Stimulated activated CD4-positive, alpha-beta T cell treated with anti-CD3 and anti-CD28 coated beads, Interleukin-1b, Interleukin-23, amount 100 ng/mL, for 4 hours (primary cell): ENCODE measurements around the gene CEP192.
"Not testable (repeated sequence)": the region's sequence is repeated elsewhere in the genome, so short reads cannot be mapped to it uniquely, and the experiment has no call there.

Experiments
- DNase-seq, 2 donors: peaks; one replicate each; pipeline ENCODE4 v3.0.0-alpha.2; 2020; ENCODE audit warnings: low read depth in 2 of 2

The CEP192 gene, protein sequence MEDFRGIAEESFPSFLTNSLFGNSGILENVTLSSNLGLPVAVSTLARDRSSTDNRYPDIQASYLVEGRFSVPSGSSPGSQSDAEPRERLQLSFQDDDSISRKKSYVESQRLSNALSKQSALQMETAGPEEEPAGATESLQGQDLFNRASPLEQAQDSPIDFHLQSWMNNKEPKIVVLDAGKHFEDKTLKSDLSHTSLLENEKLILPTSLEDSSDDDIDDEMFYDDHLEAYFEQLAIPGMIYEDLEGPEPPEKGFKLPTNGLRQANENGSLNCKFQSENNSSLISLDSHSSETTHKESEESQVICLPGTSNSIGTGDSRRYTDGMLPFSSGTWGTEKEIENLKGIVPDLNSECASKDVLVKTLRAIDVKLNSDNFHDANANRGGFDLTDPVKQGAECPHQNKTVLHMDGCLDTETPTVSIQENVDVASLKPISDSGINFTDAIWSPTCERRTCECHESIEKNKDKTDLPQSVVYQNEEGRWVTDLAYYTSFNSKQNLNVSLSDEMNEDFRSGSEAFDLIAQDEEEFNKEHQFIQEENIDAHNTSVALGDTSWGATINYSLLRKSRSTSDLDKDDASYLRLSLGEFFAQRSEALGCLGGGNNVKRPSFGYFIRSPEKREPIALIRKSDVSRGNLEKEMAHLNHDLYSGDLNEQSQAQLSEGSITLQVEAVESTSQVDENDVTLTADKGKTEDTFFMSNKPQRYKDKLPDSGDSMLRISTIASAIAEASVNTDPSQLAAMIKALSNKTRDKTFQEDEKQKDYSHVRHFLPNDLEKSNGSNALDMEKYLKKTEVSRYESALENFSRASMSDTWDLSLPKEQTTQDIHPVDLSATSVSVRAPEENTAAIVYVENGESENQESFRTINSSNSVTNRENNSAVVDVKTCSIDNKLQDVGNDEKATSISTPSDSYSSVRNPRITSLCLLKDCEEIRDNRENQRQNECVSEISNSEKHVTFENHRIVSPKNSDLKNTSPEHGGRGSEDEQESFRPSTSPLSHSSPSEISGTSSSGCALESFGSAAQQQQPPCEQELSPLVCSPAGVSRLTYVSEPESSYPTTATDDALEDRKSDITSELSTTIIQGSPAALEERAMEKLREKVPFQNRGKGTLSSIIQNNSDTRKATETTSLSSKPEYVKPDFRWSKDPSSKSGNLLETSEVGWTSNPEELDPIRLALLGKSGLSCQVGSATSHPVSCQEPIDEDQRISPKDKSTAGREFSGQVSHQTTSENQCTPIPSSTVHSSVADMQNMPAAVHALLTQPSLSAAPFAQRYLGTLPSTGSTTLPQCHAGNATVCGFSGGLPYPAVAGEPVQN (N-terminal part only)

DNA sequence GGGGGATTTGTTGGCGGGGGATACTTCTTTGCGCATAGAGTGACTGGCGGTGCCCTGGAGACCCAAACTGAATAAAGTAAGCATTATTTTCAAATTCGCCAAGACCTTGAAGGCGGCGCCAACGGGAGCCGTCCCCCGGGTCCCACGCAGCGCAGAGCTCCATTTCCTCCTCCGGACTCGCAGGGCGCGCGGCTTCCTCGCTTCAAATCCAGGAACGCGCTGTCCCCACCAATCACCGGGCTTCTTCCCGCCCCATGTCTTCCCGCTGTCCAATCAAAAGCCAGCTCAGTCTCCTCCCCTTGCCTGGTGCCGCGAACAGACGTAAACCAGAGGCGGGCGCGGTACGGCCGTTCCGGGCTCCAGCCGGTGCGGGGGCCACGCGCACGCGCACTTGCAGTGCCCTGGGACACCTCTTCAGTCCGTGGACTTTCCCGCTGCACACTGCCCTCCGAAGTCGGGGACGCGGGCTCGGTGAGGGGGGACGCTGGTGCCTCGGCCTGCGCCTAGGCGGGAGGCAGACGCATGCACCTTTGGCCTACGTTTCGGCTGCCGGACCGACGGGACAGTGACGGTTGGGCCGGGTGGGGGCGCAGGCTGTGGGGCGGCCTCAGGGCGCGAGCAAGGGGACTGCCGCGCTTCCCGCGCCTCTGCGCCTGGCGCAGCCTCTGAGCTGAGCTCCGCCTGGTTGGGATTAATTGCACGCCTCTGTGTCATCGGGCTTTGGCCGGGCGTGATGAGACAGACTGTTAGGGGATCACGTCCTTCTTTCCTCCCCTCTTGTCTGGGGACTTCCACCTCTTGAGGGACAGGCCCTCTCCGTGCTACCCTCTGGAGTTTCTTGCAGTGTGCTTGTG, at the start of gene CEP192:
CEP192 (plus strand) TSS at position 396 of the 854 bp plus-strand sequence. CDS start 8,063 bp downstream, outside the sequence.
- DNase-seq: peak; percentile 91 to 94

DNA sequence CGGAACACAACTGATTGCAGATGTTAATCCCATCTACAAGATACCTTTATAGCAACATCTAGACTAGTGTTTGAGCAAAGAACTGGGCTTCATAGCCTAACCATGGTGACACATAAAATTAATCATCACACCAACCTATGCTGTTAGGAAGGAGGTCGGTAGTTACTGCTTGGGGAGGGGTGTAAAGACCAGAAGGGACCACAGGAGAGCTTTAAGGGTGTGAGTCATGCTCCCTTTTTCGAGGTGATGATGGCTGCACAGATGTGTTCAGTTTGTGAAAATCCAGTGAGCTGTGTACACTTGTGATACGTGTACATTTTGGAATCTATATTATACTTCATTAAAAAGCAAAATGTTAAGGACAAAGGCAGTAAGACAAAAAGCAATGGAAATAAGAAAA, 47.9 kb upstream of the CEP192 start:
- DNase-seq: no peak

DNA sequence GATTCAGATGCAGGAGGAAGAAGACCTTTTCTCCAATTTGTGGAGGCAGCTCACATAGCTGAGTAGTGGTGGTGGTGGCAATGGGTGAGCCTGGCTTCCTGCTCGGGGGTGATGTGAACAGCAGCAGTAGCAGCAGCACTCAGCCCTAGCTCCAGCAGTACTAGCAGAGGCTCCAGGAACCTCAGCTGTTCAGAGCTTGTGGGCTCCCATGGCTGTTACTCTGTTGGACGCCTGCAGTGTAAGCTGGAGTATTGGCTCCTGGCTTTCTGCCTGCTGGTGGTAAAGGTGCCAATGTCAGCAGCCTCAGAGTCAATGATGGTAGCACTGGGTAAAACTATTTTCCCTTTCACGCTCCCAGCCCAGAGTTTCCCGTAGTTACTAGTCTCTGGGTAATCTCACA, 46.5 kb upstream of the CEP192 start:
- DNase-seq: no peak

DNA sequence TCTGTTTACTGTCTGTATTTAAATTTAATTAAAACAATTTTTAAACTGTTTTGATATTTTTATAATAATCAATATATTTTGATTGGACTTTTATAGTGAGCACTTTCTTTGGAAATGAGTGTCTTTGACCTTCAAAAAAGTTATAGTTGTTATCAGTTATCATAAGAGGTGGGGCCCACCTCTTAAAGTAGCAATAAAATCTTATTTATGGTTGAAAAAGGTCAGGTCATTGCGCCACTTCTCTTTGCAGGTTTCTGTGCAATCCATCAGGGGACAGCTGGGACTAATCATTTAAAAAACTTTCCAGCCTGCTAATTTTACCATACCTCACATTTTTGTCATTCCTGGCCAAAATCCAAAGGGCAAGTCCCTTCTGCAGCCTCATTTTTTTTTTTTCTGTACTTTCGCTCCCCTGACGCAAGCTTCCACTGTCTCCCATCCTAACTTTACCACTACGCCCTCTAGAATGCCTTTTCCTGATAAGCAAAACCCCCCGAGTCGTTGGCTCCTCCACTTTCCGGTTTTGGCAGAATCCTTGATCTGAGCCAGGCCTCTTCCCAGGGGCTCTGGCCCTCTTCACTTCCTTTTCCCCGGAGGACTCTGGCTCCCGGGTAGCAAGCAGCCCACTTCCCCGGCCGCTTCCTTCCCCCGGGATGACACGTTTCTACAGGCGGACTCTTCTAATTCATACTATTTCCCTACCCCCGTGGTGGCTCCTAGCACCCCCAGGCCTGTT, 44.4 kb upstream of the CEP192 start:
- DNase-seq: no peak

DNA sequence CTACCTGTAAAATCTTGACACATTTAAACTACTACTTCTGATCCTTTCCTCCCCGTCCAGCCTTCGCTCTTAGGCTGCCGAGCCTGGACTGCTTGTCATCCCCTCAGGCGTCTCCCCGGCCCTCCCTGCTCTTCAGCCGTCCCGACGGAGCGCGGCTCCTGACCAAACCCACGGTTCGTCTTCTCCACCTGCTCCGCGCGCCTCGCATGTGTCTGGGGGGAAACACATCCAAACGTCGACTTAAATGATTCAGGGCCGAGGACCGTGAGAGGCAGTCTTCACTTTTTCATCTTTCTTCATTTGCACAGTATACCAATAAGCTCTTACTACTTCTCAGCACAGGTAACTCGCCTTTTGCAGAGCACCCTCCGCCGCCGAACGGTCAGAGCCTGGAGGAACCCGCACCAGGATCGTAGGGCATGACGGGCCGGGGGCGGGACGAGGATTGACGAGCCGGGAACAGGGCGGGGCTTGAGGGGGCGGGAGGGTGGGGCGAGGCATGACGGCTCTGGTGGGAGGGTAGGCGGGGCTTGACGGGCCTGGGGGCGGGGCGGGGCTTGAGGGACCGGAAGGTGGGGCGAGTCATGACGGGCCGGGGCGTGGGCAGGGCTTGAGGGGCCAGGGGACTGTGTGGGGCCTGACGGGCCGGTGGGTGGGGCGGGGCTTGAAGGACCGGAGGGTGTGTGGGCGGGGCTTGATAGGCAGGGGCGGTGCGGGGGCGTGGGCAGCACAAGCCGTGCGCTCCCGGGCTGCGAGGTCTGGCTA, 43.7 kb upstream of the CEP192 start, which contains the start of gene SEH1L:
SEH1L (plus strand) TSS at position 727 of the 765 bp plus-strand sequence. CDS start 111 bp downstream, outside the sequence.
- DNase-seq: peak; percentile 100

DNA sequence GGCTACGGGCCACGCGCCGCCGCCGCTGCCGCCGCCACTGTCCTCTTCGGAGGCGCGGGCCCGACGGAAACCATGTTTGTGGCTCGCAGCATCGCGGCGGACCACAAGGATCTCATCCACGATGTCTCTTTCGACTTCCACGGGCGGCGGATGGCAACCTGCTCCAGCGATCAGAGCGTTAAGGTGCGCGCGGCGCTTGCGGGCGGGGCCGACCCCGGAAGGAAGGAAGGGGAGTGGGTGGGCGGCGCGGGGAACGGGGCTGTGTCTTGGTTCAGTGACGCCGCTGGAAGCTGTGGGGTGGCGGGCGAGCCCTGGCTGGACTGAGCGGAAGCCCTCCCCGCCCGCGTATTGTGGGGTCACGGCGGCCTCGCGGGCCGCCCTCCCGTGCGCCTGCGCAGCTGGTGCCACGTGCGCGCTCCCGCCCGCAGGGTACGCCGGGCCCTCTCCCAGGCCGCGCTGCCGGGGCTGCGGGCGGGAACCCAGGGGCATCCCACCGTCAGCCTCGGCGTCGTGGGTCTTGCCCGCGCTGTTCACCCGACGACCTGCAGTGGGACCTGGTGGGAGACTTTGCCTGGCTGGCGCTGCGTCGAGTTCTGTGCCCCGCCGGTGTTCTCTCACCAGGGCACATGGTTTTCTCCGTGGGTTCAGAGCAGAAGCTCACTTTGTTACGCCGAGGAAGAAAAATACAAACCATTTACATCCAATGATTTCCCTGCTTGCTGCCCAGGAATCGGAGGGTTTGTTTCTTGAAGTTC, 42.9 kb upstream of the CEP192 start:
- DNase-seq: peak; percentile 97 to 98

DNA sequence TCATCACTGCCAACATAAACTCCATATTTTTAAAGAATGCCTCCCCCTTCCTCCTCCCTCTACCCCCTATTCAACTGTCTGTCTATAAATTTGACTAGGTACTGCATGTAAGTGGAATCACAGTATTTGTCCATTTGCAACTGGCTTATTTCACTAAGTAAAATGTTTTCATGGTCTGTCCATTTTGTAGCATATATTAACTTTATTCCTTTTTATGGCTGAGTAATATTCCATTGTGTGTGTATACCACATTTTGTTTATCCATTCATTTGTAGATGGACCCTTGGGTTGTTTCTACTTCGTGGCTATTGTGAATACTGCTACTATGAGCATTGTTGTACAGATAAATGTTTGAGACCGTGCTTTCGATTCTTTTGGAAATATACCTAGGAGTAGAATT, 32.7 kb upstream of the CEP192 start:
- DNase-seq: no peak

DNA sequence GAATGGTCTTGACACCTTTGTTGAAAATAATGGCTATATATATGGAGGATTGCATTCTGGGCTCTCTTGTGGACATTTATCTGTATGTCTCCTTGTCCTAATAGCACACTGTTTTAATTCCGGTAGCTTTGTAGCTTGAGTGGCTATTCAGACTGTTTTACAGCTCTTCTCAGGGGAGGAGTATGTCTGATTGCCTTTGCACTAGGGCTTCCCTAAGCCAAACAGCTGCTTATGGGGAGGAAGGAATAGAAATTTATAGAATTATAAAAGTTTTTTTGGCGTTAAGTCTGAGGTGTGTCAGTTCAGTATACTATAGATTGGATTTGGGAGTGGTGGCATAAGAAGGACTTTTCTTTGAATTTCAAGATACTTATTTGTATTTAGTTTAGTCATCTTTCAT, 30.8 kb upstream of the CEP192 start:
- DNase-seq: no peak

DNA sequence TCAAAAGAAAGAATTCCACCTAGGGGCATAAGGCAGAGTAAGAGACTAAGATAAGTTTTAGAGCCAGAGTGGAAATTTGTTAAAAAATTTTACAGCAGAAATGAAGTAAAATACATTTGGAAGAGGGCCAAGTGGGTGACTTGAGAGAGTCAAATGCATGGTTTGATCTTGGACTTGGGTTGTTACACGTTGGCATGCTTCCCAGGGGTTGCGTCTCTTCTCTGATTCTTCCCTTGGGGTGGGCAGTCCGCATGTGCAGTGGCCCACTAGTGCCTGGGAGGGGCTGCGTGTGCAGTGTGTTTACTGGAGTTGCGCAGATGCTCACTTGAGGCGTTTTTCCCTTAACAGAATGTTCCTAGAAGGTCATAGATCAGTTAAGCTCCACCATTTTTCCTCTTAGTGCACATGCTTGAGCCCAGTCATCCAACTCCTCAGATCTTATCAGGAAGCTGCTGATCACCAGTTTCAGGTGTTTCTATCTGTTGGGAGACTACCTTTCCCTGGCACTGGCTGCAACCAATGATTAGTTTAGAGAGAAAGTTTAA, 30.2 kb upstream of the CEP192 start:
- DNase-seq: no peak

DNA sequence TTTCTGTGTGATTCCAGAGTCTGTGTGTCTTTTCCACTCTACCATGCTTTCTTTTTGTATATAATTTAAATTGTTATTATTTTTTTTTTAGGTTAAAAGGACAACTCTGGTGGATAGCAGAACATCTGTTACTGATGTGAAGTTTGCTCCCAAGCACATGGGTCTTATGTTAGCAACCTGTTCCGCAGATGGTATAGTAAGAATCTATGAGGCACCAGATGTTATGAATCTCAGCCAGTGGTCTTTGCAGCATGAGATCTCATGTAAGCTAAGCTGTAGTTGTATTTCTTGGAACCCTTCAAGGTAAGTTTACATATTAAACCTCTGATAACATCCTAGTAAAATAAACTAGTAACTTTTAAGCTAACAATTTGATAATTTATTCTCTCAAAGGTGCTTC, 28.1 kb upstream of the CEP192 start:
- DNase-seq: no peak

DNA sequence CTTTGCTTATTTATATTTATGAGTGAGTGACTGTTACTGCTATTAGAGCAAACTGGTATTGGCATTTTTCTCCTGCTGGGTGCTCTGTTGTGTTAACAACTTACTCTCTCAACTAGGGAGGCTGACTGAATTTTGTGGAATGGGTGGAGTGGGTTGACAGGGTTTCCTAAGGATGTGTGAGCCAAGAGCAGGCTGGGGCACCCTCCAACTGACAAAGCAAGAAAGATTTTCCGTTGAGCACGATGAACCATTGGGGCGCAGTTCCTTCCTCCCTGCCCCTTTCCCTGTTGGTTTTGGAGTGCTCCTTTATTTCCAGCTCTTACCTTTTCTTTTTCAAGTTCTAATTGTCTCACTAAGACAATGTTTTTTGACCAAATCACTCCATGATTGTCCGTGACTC, 23.0 kb upstream of the CEP192 start:
- DNase-seq: no peak

DNA sequence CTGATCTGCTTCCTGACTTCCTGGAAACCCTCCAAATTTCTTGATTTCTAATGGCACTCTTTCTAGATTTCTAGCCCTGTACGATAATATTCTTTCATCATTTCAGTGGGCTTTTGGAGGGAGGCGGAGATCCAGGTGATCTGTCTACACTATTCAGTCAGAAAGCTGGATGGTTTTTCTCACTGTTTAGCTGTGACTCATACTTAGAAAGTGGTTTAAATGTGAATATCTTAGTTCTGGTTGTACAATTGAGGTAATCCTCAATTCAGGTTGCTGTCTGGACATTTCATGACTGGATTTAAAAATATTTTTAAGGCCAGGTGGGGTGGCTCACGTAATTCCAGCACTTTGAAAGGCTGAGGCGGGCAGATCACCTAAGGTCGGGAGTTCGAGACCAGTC, 22.5 kb upstream of the CEP192 start:
- no peak for DNase-seq

DNA sequence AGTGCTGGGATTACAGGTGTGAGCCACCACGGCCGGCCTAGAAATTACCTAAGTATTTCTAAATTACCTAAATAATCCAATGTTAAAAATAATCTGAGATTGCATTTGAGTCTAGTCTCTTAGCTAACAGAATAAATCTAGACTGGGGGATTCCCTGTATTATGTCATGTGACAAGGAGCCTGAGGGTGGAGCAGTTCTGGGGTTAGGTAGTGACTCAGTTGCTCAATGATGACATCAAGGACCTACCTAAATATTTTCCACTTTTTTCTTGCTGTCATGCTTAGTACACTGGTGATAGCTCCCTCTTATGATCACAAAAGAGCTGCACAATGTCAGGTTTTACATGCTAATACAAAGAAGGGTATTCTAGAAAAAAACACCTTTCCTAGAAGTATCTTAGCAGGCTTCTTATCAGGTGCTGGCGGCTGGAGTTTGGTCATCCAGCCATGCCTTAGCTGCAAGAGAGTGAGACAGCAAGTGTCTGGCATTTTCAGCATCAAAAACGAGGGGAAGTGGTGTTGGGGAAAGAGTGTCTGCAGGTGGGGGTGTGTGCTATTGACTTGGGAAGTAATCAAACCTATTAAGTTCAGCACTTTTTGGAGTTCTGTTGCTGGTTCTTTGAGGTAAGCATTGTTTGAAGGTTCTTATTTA, 17.5 kb upstream of the CEP192 start:
- no peak for DNase-seq

DNA sequence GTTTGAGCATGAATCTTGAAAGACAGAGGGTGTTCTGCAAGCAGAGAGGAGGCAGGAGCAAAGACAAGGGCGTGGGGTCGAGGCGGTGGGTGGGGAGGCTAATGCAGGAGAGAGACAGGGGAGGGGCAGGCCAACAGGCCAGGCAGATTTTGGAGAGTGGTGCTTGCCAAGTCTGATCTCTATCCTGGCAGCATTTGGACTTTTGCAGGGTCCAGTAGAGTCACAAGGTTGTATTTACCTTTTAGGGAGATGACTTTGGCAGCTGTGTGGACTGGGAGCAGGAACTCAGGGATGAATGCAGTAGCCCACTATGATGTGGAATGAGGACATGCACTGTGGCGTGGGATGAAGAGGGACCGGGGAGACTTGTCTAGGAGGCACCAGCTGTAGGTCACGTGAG, 15.7 kb upstream of the CEP192 start:
- DNase-seq: no peak

DNA sequence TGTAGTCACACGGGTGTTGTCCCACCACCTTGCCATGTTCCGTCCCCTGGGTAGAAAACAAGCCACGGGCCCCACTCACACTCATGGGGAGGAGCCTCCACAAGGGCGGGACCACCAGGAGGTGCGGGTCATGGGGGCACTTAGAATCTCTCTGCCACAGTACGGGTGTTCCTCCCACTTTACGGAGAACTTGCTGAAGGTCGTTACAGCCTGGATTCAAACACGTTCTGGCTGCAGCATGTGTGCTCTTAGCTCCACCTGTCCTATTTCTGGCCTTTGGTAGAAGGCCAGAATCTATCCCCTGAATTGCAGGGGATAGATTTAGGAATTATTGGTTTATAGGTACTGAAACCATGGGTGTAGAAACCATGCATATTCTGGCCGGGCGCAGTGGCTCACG, 14.9 kb upstream of the CEP192 start:
- DNase-seq: no peak

DNA sequence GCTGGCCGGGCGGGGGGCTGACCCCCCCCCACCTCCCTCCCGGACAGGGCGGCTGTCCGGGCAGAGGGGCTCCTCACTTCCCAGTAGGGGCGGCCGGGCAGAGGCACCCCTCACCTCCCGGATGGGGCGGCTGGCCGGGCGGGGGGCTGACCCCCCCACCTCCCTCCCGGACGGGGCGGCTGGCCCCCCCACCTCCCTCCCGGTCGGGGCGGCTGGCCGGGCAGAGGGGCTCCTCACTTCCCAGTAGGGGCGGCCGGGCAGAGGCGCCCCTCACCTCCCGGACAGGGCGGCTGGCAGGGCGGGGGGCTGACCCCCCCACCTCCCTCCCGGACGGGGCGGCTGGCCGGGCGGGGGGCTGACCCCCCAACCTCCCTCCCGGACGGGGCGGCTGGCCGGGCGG, 11.1 kb upstream of the CEP192 start:
- not testable (repeated sequence) for DNase-seq

DNA sequence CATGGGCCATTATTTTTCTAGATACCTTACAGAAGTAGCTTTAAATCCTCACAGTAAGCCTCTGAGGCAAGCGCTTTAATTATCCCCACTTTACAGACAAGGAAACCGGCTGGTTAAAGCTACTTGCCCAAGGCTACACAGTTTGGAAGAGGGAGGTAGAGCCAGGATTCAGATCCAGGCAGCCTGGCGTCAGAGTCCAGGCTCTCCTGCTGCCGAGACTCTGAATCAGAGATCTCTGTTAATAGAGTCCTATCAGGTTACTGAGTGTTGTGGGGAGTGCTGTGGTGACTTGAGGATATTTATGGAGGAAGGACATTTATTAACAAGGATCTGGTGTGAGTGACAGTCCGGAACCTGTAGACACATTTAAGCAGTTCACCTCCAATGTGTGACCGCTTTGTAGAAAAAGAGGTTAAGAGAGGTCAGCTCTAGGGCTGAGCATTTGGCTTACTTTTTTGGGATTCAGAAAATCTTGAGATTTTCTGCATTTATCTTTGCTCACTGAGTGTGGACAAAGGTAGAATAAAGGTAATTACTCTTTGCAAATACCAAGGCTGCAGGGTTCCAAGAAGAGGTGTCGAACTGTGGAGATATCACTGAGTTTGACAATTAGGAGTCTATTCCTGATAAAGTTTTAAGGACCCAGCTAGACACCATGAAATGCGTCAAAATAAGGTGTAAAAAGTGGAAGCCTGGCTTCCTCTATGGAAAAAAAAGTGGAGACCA, 1.6 kb upstream of the CEP192 start:
- no peak for DNase-seq
